HG03432 (cell line): ENCODE results near the gene NR4A3.
"Not testable (repeated sequence)": the region's sequence is repeated elsewhere in the genome, so short reads cannot be mapped to it uniquely, and the experiment has no call there.

Experiments
- ATAC-seq: cut with Tn5 transposase; IDR thresholded peaks from one replicate; pipeline ENCODE4 v1.9.1; 2021; ENCODE audit warnings: mild to moderate bottlenecking, moderate library complexity; ENCODE audit not compliant: unreplicated experiment

Gene NR4A3

GRCh38 chr9:99821396-99822108 lies at the start of gene NR4A3:
Gene NR4A3, plus strand, starts transcription at chr9:99821885. Its CDS starts 6,158 bp downstream, at chr9:99828043.
- ATAC-seq = peak; percentile 42

GRCh38 chr9:99773468-99774138 lies 48.1 kb upstream of the NR4A3 start:
- no peak for ATAC-seq

GRCh38 chr9:99778308-99778707 lies 43.4 kb upstream of the NR4A3 start:
- ATAC-seq = no peak

GRCh38 chr9:99778836-99779235 lies 42.8 kb upstream of the NR4A3 start:
- no peak for ATAC-seq

GRCh38 chr9:99779277-99779676 lies 42.4 kb upstream of the NR4A3 start:
- no peak for ATAC-seq

GRCh38 chr9:99782349-99782748 lies 39.3 kb upstream of the NR4A3 start:
- ATAC-seq = not testable (repeated sequence)

GRCh38 chr9:99782962-99783718 lies 38.5 kb upstream of the NR4A3 start:
- no peak for ATAC-seq

- ATAC-seq = no peak
These were observed 37.9 kb upstream of the NR4A3 start for GRCh38 chr9:99783799-99784198.

GRCh38 chr9:99785010-99785590 lies 36.6 kb upstream of the NR4A3 start:
- ATAC-seq = no peak

GRCh38 chr9:99787556-99787955 lies 34.1 kb upstream of the NR4A3 start:
- no peak for ATAC-seq

GRCh38 chr9:99793528-99793927 lies 28.2 kb upstream of the NR4A3 start:
- ATAC-seq = no peak

- ATAC-seq = no peak
These were observed 25.5 kb upstream of the NR4A3 start for GRCh38 chr9:99796231-99796630.

GRCh38 chr9:99801775-99802174 lies 19.9 kb upstream of the NR4A3 start:
- no peak for ATAC-seq

- ATAC-seq = no peak
These were observed 18.0 kb upstream of the NR4A3 start for GRCh38 chr9:99803694-99804093.

- no peak for ATAC-seq
These were observed 14.3 kb upstream of the NR4A3 start for GRCh38 chr9:99807276-99807852.

- no peak for ATAC-seq
These were observed 13.7 kb upstream of the NR4A3 start for GRCh38 chr9:99807956-99808355.

- ATAC-seq = no peak
These were observed 13.2 kb upstream of the NR4A3 start for GRCh38 chr9:99808454-99808853.

- no peak for ATAC-seq
These were observed 11.9 kb upstream of the NR4A3 start for GRCh38 chr9:99809586-99810319.

- peak; percentile 14 for ATAC-seq
These were observed 10.5 kb upstream of the NR4A3 start for GRCh38 chr9:99811172-99811571.

GRCh38 chr9:99811598-99812383 lies 9.9 kb upstream of the NR4A3 start:
- ATAC-seq = peak; percentile 81
